Kidney (tissue), 14 donors: ENCODE measurements around the gene ADA. TPM values are rescaled to one million over a fixed set of nuclear protein-coding genes. Genes with fewer than 3 reads are reported as not detected.

Experiments
- DNase-seq, 5 donors: peaks; one replicate each; pipeline ENCODE4 v3.0.0-alpha.2; 2013 to 2020
- FAIRE-seq: peaks from 2 replicates; lab custom pipeline; 2012; peaks lifted over from hg19 to GRCh38; lab: Jason Lieb, UNC
- H3K27ac ChIP-seq, 2 donors: one replicate each; pipeline ENCODE4 v1.7.0; 2013; ENCODE audit warnings: low read depth in 2 of 2, low read length in 2 of 2, inconsistent platforms in 1 of 2
- H3K27me3 ChIP-seq: one replicate; pipeline ENCODE4 v1.7.1; 2013; ENCODE audit warnings: low read length, inconsistent platforms; ENCODE audit not compliant: control insufficient read depth, insufficient read depth
- H3K36me3 ChIP-seq, 3 donors: one replicate each; pipeline versions ENCODE4 v1.7.0 to v1.7.1; 2013; ENCODE audit warnings: low read length in 3 of 3, control low read depth in 1 of 3, inconsistent platforms in 1 of 3; ENCODE audit not compliant: insufficient read depth in 3 of 3, control insufficient read depth in 2 of 3
- H3K4me1 ChIP-seq, 3 donors: one replicate each; pipeline versions ENCODE4 v1.7.0 to v1.7.1; 2013; ENCODE audit warnings: low read length in 3 of 3, inconsistent platforms in 1 of 3, low read depth in 1 of 3; ENCODE audit not compliant: control insufficient read depth in 2 of 3, insufficient read depth in 2 of 3
- H3K4me3 ChIP-seq, 3 donors: one replicate each; pipeline versions ENCODE4 v1.7.0 to v1.8.1; 2013; ENCODE audit warnings: low read length in 3 of 3, control low read depth in 1 of 3, inconsistent platforms in 1 of 3
- H3K9ac ChIP-seq, 3 donors: one replicate each; pipeline versions ENCODE4 v1.7.0 to v1.7.1; 2013; ENCODE audit warnings: low read length in 3 of 3, control low read depth in 1 of 3, inconsistent platforms in 1 of 3
- H3K9me3 ChIP-seq, 3 donors: one replicate each; pipeline versions ENCODE4 v1.7.0 to v1.7.1; 2013; ENCODE audit warnings: low read length in 3 of 3, control low read depth in 1 of 3, inconsistent platforms in 1 of 3; ENCODE audit not compliant: control insufficient read depth in 2 of 3, insufficient read depth in 1 of 3
- intact Hi-C: fragments of 100-400 bp; cut with DNase I; formaldehyde crosslinking; loops from one replicate; pipeline ENCODE4 v1.11.1; 2022
- polyA plus RNA-seq: library from polyadenylated mRNA; stranded (reverse); fragments of 350-450 nt; fragmentation: Illumina TruSeq; extraction: RNeasy Lipid Tissue Mini Kit (QIAGEN cat#74804); gene quantifications from one replicate; pipeline ENCODE4 v1.2.3, GENCODE V29; 2014; ENCODE audit warnings: low read depth, low replicate concordance; ENCODE audit not compliant: insufficient read depth
- total RNA-seq: library from RNA; stranded (reverse); fragmentation: NEBNext Ultra II Directional; extraction: Animal tissue kit (Norgen Biotek cat#: 25700); gene quantifications from one replicate; pipeline ENCODE4 v1.2.1, GENCODE V29; 2021
- TF ChIP-seq, protein P1 (sequence below): IDR thresholded peaks from 3 replicates; pipeline ENCODE4 v1.5.1; 2012; ENCODE audit warnings: mild to moderate bottlenecking, moderate library complexity, borderline replicate concordance; ENCODE audit not compliant: insufficient read depth; ENCODE audit errors: extremely low read depth
- donor health status: control.
- donor health status: control.
- donor health status: control.
- donor health status: control.
- donor health status: control.
- donor health status: DM: yes; HTN: yes; CAD: no.
- donor health status: Normal renal cell carcinoma (clear cell type).

ADA gene
- total and polyA plus RNA-seq, 2 donors from 2014 or later, result 3.1 to 6.5 TPM

GRCh38 chr20:44666066-44666465 is 14.6 kb upstream of the ADA start:
- H3K4me3 ChIP-seq, result no peak overlapping the region
- H3K36me3 ChIP-seq, result no peaks in the 10 kb centered on the region
- no peak for DNase-seq
- H3K9me3 ChIP-seq, result no peaks in the 10 kb centered on the region
- H3K27ac ChIP-seq, result no peak overlapping the region
- intact Hi-C loops, result no loop called here
- H3K9ac ChIP-seq, result no peak overlapping the region
- no peak for FAIRE-seq
- TF ChIP-seq, protein P1, sequence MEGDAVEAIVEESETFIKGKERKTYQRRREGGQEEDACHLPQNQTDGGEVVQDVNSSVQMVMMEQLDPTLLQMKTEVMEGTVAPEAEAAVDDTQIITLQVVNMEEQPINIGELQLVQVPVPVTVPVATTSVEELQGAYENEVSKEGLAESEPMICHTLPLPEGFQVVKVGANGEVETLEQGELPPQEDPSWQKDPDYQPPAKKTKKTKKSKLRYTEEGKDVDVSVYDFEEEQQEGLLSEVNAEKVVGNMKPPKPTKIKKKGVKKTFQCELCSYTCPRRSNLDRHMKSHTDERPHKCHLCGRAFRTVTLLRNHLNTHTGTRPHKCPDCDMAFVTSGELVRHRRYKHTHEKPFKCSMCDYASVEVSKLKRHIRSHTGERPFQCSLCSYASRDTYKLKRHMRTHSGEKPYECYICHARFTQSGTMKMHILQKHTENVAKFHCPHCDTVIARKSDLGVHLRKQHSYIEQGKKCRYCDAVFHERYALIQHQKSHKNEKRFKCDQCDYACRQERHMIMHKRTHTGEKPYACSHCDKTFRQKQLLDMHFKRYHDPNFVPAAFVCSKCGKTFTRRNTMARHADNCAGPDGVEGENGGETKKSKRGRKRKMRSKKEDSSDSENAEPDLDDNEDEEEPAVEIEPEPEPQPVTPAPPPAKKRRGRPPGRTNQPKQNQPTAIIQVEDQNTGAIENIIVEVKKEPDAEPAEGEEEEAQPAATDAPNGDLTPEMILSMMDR, result no peak
- no peaks in the 10 kb centered on the region for H3K27me3 ChIP-seq
- no peaks in the 10 kb centered on the region for H3K4me1 ChIP-seq

DNA sequence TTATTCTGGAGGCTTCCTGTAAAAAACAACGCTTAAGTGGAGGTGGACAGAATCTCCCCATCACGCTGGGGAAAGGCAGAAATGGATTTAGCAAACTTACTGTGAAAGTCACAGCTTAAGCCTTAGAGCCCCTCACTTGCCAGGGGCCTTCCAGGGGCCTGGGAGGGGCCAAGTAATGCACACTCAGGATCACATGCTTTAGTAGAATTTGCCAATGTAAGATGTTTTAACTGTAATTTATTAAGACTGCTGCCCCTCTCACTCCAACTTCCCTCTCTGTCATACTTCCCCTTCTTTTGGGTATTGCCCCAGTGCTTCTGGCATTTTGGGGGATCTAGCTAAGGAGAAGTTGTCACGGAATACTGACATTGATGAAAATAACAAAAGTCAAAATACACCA is 12.6 kb upstream of the ADA start:
- no peak for FAIRE-seq
- DNase-seq, result no peak
- H3K27me3 ChIP-seq, result no peaks in the 10 kb centered on the region
- TF ChIP-seq, protein P1, result no peak
- no peak overlapping the region for H3K4me3 ChIP-seq
- no peaks in the 10 kb centered on the region for H3K36me3 ChIP-seq
- no peaks in the 10 kb centered on the region for H3K9me3 ChIP-seq
- no peak overlapping the region for H3K27ac ChIP-seq
- no peaks in the 10 kb centered on the region for H3K4me1 ChIP-seq
- intact Hi-C loops, result no loop called here
- no peak overlapping the region for H3K9ac ChIP-seq

DNA sequence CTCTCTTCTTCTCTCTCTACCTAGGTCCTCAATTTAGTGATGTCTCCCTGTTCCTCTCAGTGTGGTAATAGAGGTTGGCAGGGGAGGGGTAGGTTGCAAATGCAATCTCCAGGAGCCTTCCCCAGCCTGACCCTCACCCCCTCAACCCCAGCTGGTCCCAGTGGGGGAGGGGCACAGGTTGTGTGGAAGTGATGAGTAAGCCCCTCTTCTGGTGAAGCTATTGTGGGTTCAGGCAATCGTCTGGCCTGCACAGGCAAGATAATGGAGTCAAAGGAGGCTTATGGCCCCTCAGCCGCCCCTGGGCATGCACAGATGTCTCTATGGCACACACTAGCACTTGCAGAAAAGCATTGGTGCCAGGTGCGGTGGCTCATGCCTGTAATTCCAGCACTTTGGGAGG is 10.8 kb upstream of the ADA start:
- H3K4me3 ChIP-seq, result no peak overlapping the region
- FAIRE-seq (no peak), DNase-seq (no peak)
- TF ChIP-seq, protein P1, result no peak
- no peak overlapping the region for H3K9ac ChIP-seq
- H3K4me1 ChIP-seq, result no peaks in the 10 kb centered on the region
- H3K27me3 ChIP-seq, result no peaks in the 10 kb centered on the region
- H3K27ac ChIP-seq, result no peak overlapping the region
- no peaks in the 10 kb centered on the region for H3K9me3 ChIP-seq
- intact Hi-C loops, result no loop called here
- H3K36me3 ChIP-seq, result no peaks in the 10 kb centered on the region

- Histone ChIP-seq H3K9me3 (no peaks in the 10 kb centered on the region), H3K9ac (no peak overlapping the region), H3K4me1 (no peaks in the 10 kb centered on the region), H3K27me3 (no peaks in the 10 kb centered on the region), H3K36me3 (no peaks in the 10 kb centered on the region), H3K27ac (no peak overlapping the region), H3K4me3 (no peak overlapping the region)
- DNase-seq (no peak), FAIRE-seq (no peak)
- intact Hi-C loops, result no loop called here
- TF ChIP-seq, protein P1, result no peak
These were observed 9.1 kb upstream of the ADA start for GRCh38 chr20:44660581-44660980.
